ENCODE results near the gene TSPAN32. TPM values are rescaled to one million over a fixed set of nuclear protein-coding genes. Genes with fewer than 3 reads are reported as not detected.

Gene TSPAN32
- total RNA-seq, 1 experiment from 2014 or later = not detected

GRCh38 chr11:2260491-2261364, 41.1 kb upstream of the TSPAN32 start (continued):
- TF ChIP-seq CEBPB (IDR thresholded peaks at IDR 0.05; ENCODE audit: low read depth) = no peak

- DNase-seq (ENCODE audit: low read depth, low spot score) (no peak), ATAC-seq (no peak)
- Histone ChIP-seq H3K4me3 (replicated peaks in 1 of 2; ENCODE audit: low read depth in 1 of 2, low read length in 2 of 2) (no peak overlapping the region), H3K9me2 (ENCODE audit: insufficient read depth) (no peaks in the 10 kb centered on the region), H3K27ac (ENCODE audit: low read depth, low read length) (no peak overlapping the region), H3K4me2 (ENCODE audit: low read length) (no peak overlapping the region), H3K4me1 (ENCODE audit: control insufficient read depth in 1 of 2, insufficient read depth in 2 of 2, low read length in 2 of 2) (peaks cover 0 to 3% of the 10 kb centered on the region in 2 experiments; a peak in 1 of 4 replicates), H3K9ac (ENCODE audit: low read length) (no peak overlapping the region), H3K36me3 (ENCODE audit: control insufficient read depth in 1 of 2, insufficient read depth in 2 of 2, low read length in 2 of 2) (no peaks in the 10 kb centered on the region), H2AFZ (ENCODE audit: low read depth, low read length, poor library complexity, severe bottlenecking) (no peak overlapping the region), H4K20me1 (ENCODE audit: insufficient read depth) (no peaks in the 10 kb centered on the region), H3K79me2 (ENCODE audit: insufficient read depth, low read length) (no peaks in the 10 kb centered on the region), H3K27me3 (ENCODE audit: insufficient read depth, low read length) (no peaks in the 10 kb centered on the region), H3K9me3 (ENCODE audit: control insufficient read depth in 1 of 2, insufficient read depth in 1 of 2, low read depth in 1 of 2, low read length in 2 of 2) (no peaks in the 10 kb centered on the region)
- TF ChIP-seq POLR2A (IDR thresholded peaks at IDR 0.05; ENCODE audit: borderline replicate concordance, extremely low read depth, insufficient read depth, insufficient read length) = no peak
- TF ChIP-seq ZNF274 (IDR thresholded peaks at IDR 0.05; ENCODE audit: low read depth, low read length) = no peak
- TF ChIP-seq CBX3 (IDR thresholded peaks at IDR 0.05; ENCODE audit: low read depth) = no peak
- TF ChIP-seq RAD21 (IDR thresholded peaks at IDR 0.05; ENCODE audit: low read depth) = no peak
- TF ChIP-seq FOSL1 (IDR thresholded peaks at IDR 0.05; ENCODE audit: low read depth) = no peak
- TF ChIP-seq JUND (IDR thresholded peaks at IDR 0.05) = no peak
- BruUV-seq (replicated peaks) = no TSS peak
- intact Hi-C loops (cut with micrococcal nuclease) = no loop called here
- POLR2A ChIA-PET = no interaction called here
- CTCF ChIA-PET = no interaction called here
- RAD21 ChIA-PET (ENCODE audit: low non-redundant PET in 1 of 2, low total read pairs in 2 of 2, uncharacterized antibody in 2 of 2, unreplicated experiment in 2 of 2) = no interaction called here
These were observed 40.2 kb upstream of the TSPAN32 start for GRCh38 chr11:2261436-2262230.

Measured in HCT116 (cell line).